ENCODE measurements around the gene GOLGA6L10.
"Not testable (repeated sequence)": the region's sequence is repeated elsewhere in the genome, so short reads cannot be mapped to it uniquely, and the experiment has no call there.

- TF ChIP-seq, protein P1, sequence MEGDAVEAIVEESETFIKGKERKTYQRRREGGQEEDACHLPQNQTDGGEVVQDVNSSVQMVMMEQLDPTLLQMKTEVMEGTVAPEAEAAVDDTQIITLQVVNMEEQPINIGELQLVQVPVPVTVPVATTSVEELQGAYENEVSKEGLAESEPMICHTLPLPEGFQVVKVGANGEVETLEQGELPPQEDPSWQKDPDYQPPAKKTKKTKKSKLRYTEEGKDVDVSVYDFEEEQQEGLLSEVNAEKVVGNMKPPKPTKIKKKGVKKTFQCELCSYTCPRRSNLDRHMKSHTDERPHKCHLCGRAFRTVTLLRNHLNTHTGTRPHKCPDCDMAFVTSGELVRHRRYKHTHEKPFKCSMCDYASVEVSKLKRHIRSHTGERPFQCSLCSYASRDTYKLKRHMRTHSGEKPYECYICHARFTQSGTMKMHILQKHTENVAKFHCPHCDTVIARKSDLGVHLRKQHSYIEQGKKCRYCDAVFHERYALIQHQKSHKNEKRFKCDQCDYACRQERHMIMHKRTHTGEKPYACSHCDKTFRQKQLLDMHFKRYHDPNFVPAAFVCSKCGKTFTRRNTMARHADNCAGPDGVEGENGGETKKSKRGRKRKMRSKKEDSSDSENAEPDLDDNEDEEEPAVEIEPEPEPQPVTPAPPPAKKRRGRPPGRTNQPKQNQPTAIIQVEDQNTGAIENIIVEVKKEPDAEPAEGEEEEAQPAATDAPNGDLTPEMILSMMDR (IDR thresholded peaks at IDR 0.05; ENCODE audit: borderline replicate concordance, extremely low read depth, low read length, poor library complexity, severe bottlenecking): not testable (repeated sequence)
- TF ChIP-seq EZH2 (IDR thresholded peaks at IDR 0.05; ENCODE audit: borderline replicate concordance, low read depth, low read length, severe bottlenecking): not testable (repeated sequence)
These were observed 29.6 kb downstream of the GOLGA6L10 start for GRCh38 chr15:82319522-82320278.

All from DND-41 (cell line).